ENCODE results near the gene MEN1. TPM values are rescaled to one million over a fixed set of nuclear protein-coding genes. Genes with fewer than 3 reads are reported as not detected.
A peak's percentile ranks its signal among the peaks of the same experiment; 100 is the strongest.

MEN1 gene
- 22.7 and 26.4 TPM in 2 replicates for total RNA-seq

GRCh38 chr11:64810271-64810890 is at the start of gene MEN1:
MEN1 (minus strand) TSS chr11:64810551; CDS start chr11:64810109, 442 bp downstream.
- peak; percentile 68 for DNase-seq (ENCODE audit: extremely low read depth, low read depth, low spot score)

DNA sequence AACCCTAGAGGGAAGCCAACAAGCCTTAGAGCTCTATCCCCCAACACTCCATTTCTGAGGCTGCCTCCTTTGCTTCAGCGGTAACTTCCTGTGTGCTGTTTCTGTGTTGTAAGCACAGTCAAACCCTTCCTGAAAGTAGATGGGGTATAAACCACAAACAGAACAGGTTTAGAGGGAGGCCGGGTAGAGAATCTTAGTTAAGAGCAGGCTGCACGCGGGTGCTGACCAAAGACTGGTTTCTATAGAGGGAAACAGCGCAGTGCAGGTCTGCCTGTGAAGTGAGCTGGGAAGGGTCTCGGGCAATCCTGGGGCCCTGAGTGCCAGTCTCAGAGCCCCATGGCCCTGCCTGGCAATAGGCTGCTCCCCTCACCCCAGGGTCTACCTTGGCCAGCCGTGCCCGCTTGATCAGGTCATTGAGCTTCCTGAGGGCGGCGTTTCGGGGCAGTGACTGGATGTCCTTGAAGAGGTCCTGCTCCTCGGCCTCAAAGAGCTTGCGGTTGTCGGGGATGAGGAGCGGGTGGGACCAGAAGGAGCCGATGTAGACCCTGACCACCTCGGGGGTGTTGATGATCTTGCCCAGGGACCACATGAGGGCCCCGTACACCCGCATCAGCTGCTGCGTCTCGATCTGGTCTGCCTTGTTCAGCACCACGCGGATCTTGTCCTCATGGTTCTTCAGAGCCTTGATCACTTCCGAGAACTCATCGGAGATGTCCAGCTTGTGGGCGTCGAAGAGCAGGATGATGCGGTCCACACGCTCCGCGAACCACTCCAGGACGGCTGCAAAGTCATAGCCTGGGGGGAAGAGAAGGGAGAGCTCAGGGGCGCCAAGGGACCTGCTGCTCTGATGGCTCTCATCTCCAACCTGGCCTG is 49.4 kb upstream of the MEN1 start:
- DNase-seq (ENCODE audit: extremely low read depth, low read depth, low spot score), result no peak

GRCh38 chr11:64858467-64859263 is 48.3 kb upstream of the MEN1 start:
- no peak for DNase-seq (ENCODE audit: extremely low read depth, low read depth, low spot score)

DNA sequence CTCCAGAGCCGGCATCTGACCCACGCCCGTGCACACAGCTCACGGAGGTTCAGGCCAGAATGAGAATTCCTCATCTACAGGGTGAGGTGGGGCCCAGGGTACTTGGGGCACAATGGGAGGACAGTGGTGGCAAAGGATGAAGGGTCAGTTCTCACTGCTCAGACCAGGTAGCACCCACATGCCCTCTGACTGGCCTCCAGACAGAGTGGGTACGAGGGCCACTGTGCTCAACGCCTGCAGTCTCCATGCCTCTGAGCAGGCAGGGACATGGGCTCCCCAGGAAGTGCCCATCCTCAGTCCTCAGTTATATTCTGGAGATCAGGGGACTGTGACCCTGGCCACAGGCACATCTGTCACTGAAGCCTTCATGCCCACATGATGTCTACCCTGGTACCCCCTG is 47.1 kb upstream of the MEN1 start:
- DNase-seq (ENCODE audit: extremely low read depth, low read depth, low spot score), result no peak

DNA sequence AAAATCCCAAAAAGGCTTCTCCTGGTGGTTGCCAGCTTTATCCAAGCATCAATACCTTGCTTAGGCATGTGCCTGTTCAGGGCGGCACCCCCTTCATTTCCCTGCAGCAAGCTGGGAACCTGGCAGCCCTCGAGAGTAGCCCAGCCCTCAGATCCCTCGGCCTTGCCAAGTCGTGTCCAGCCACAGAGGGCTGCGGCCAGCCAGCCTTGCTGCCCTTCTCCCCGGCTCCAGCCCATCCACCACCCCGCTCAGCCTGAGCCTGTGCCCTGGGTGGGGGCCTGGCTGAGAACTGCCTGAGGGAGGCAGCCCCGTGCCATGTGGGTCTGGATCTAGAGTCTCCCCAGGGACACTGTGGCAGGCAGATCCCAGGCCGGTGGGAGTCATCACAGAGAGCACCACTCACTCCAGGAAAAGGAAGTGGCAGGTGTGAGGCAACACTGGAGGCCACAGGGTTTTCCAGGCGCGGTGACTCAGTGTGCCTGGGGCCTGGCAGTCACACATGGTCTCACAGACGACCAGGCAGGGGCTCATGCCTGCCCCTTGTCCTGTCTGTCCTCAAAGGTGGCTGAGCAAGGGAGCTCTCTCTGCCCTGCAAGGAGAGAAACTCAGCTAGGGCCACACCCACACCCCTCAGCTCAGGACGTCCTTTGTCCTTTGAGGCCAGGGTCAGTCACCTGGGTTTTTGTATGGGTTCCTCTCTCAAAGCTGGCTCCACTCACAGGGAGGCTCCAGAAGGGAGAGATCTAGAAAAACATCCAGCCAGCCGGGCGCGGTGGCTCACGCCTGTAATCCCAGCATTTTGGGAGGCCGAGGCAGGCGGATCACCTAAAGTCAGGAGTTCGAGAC is 46.3 kb upstream of the MEN1 start:
- no peak for DNase-seq (ENCODE audit: extremely low read depth, low read depth, low spot score)

GRCh38 chr11:64855596-64856304 is 45.4 kb upstream of the MEN1 start:
- no peak for DNase-seq (ENCODE audit: extremely low read depth, low read depth, low spot score)

DNA sequence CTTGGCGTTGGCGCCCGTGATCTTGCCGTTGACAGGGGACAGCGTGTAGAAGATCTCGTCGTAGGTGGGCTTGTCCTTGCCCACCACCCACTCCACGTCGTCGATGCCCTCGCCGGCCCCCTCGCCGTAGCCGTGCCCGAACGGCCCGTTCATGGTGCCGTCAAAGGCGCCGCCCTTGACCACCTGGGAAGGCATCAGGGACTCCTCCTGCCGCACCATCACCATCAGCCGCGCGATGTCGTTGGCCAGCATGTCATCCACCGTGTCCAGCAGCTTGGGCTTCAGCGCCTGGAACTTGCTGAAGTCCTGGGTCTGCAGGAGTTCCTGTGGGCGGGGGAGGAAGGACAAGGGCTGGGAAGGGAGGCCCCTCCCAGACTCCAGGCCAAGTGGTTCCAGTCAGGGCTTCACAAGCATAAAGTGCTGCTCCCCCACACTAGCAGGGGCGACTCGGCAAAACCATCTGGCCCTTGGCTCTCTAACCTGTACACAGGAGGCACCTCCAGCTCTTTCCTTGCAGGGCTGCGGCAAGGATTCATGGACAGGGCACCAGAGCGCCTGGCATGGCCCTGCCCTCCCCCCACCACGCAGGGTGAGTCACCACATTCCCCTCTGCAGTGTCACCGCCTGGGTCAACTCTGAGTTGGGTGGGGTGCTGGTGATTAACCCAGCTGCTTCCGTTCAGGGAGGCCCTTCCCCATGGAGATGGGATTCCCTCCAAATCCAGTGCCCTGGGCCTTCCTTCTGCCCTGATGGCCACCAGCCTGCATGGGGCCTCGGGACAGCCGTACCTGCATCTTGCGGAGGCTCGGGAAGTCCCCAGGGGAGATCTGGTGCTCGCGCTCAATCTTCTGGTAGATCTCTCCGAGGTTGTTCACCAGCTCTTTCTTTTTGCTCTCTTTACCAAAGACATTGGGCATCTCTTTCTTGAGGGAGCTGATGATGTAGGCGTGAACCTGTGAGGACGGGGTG is 44.5 kb upstream of the MEN1 start:
- no peak for DNase-seq (ENCODE audit: extremely low read depth, low read depth, low spot score)

GRCh38 chr11:64854157-64854533 is 43.8 kb upstream of the MEN1 start:
- no peak for DNase-seq (ENCODE audit: extremely low read depth, low read depth, low spot score)

GRCh38 chr11:64853709-64854108 is 43.4 kb upstream of the MEN1 start:
- no peak for DNase-seq (ENCODE audit: extremely low read depth, low read depth, low spot score)

GRCh38 chr11:64852804-64853509 is 42.6 kb upstream of the MEN1 start:
- DNase-seq (ENCODE audit: extremely low read depth, low read depth, low spot score), result no peak

GRCh38 chr11:64851831-64852351 is 41.5 kb upstream of the MEN1 start:
- DNase-seq (ENCODE audit: extremely low read depth, low read depth, low spot score), result no peak

DNA sequence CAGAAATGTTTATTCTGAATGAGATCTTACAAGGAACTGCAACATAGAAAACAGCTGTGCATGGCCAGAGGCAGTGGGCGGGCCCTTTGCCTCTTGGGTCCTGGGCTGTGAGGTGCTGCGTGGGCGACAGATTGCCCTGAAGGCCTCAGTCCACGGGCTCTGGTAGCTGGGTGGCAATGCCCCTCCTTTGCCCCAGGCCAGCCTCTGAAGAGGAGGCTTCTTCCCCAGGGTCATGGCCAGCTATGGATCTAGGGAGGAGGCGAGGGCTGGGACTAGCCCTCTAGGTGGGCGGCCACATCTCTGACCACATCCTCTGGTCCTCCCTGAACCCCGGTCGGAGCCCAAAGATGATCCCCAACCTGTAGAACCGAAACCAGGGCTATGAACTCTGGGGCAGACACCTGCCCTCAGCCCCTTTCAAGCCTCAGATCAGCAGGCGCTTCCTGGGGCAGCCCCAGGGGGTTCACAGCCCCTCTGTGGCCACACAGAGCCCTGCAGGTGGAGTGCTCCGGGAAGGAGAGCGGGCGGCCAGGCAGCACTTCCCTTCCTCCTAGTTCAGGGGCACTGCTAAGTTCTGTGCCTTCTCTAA is 40.7 kb upstream of the MEN1 start:
- no peak for DNase-seq (ENCODE audit: extremely low read depth, low read depth, low spot score)

- no peak for DNase-seq (ENCODE audit: extremely low read depth, low read depth, low spot score)
These were observed 39.4 kb upstream of the MEN1 start for GRCh38 chr11:64849598-64850356.

- DNase-seq (ENCODE audit: extremely low read depth, low read depth, low spot score), result no peak
These were observed 38.7 kb upstream of the MEN1 start for GRCh38 chr11:64848826-64849597.

- DNase-seq (ENCODE audit: extremely low read depth, low read depth, low spot score), result no peak
These were observed 38.0 kb upstream of the MEN1 start for GRCh38 chr11:64848214-64848825.
